ENCODE data around the gene DYNC2I2. TPM values are rescaled to one million over a fixed set of nuclear protein-coding genes. Genes with fewer than 3 reads are reported as not detected.
A peak's percentile ranks its signal among the peaks of the same experiment; 100 is the strongest.

The DYNC2I2 gene
- total and polyA plus RNA-seq, 10 of the 15 experiments (the other 5 are each of a cell fraction or from before 2014, with no cell fraction given), result 0.89 to 118 (median 47.9) TPM

DNA sequence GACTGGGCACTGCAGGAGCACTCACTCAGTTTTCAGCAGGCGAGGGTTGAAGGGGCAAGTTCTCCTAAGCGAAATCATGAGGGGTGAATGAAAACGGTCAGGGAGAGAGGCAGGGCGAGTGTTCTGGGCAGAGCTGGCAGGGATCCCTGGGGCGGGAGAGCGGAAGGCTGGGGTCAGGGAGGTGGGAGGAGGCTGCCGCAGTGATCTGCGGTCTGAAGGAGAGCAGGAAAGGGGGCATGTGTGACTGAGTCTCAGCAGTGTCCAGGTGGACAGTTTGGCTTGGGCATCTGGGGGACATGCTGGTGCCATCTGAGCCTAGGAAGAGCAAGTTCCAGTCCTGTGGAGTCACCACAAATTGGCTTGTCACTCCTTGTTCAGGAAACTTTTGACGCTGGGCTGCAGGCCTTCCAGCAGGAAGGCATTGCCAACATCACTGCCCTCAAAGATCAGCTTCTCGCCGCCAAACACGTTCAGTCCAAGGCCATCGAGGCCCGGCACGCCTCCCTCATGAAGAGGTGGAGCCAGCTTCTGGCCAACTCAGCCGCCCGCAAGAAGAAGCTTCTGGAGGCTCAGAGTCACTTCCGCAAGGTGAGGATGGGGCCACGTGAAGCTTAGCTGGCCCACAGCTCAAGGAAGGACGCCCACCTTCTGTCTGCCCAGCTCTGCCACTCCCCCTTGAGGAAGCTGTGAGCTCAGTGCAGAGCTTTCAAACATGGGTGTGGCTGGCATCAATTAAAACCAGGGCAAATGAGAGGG is 31.1 kb downstream of the DYNC2I2 start:
- Histone ChIP-seq H3K9ac (ENCODE audit: control insufficient read depth, insufficient read depth, low read length) (no peak overlapping the region), H2AFZ (ENCODE audit: control insufficient read depth, low read depth, low read length) (no peak overlapping the region), H3K27ac (ENCODE audit: control insufficient read depth, insufficient read depth) (no peak overlapping the region), H3K27me3 (replicated peaks in 1 of 2; ENCODE audit: control insufficient read depth in 2 of 2, insufficient read depth in 2 of 2, low read length in 1 of 2) (no peaks in the 10 kb centered on the region), H3K9me3 (replicated peaks; ENCODE audit: control insufficient read depth, insufficient read depth, low read length) (no peaks in the 10 kb centered on the region), H3K4me2 (ENCODE audit: control insufficient read depth, insufficient read depth) (no peak overlapping the region), H3K79me2 (ENCODE audit: control insufficient read depth, insufficient read depth, low read length) (no peaks in the 10 kb centered on the region), H3K4me3 (no peak overlapping the region), H3K36me3 (ENCODE audit: control insufficient read depth in 2 of 2, insufficient read depth in 2 of 2, low read length in 1 of 2) (peaks cover 10 to 31% of the 10 kb centered on the region in 2 experiments; a peak in 3 of 4 replicates), H3K4me1 (ENCODE audit: control insufficient read depth, insufficient read depth, low read length) (no peaks in the 10 kb centered on the region), H4K20me1 (ENCODE audit: control insufficient read depth, insufficient read depth) (no peaks in the 10 kb centered on the region; the same call in 1 of the 2 replicates)
- WGBS (ENCODE audit: insufficient coverage, insufficient replicate concordance, low lambda C conversion rate, missing lambda C conversion rate), result 90% methylated on average over 17 of the region's 20 CpGs
- DNase-seq (ENCODE audit: low read depth, low spot score) (no peak), FAIRE-seq (no peak), ATAC-seq (no peak)
- intact Hi-C loops (cut with micrococcal nuclease; ENCODE audit: unreplicated experiment) (no loop called here), in situ Hi-C loops (cut with MboI) (no loop called here)
- POLR2A ChIA-PET, result no interaction called here
- TF ChIP-seq ETV6 (conservative IDR thresholded peaks at IDR 0.05 in 1 of 2, IDR thresholded peaks at IDR 0.05 in 1 of 2; ENCODE audit: borderline replicate concordance in 1 of 2, low read depth in 1 of 2), result no peak
- TF ChIP-seq, protein P1, sequence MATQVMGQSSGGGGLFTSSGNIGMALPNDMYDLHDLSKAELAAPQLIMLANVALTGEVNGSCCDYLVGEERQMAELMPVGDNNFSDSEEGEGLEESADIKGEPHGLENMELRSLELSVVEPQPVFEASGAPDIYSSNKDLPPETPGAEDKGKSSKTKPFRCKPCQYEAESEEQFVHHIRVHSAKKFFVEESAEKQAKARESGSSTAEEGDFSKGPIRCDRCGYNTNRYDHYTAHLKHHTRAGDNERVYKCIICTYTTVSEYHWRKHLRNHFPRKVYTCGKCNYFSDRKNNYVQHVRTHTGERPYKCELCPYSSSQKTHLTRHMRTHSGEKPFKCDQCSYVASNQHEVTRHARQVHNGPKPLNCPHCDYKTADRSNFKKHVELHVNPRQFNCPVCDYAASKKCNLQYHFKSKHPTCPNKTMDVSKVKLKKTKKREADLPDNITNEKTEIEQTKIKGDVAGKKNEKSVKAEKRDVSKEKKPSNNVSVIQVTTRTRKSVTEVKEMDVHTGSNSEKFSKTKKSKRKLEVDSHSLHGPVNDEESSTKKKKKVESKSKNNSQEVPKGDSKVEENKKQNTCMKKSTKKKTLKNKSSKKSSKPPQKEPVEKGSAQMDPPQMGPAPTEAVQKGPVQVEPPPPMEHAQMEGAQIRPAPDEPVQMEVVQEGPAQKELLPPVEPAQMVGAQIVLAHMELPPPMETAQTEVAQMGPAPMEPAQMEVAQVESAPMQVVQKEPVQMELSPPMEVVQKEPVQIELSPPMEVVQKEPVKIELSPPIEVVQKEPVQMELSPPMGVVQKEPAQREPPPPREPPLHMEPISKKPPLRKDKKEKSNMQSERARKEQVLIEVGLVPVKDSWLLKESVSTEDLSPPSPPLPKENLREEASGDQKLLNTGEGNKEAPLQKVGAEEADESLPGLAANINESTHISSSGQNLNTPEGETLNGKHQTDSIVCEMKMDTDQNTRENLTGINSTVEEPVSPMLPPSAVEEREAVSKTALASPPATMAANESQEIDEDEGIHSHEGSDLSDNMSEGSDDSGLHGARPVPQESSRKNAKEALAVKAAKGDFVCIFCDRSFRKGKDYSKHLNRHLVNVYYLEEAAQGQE (IDR thresholded peaks at IDR 0.05; ENCODE audit: low read depth, low read length), result no peak
- TF ChIP-seq ZNF217 (IDR thresholded peaks at IDR 0.05), result no peak
- TF ChIP-seq STAT1 (conservative IDR thresholded peaks at IDR 0.05), result no peak
- no peak for TF ChIP-seq TCF7 (IDR thresholded peaks at IDR 0.05; ENCODE audit: borderline replicate concordance)
- TF ChIP-seq, protein P2, sequence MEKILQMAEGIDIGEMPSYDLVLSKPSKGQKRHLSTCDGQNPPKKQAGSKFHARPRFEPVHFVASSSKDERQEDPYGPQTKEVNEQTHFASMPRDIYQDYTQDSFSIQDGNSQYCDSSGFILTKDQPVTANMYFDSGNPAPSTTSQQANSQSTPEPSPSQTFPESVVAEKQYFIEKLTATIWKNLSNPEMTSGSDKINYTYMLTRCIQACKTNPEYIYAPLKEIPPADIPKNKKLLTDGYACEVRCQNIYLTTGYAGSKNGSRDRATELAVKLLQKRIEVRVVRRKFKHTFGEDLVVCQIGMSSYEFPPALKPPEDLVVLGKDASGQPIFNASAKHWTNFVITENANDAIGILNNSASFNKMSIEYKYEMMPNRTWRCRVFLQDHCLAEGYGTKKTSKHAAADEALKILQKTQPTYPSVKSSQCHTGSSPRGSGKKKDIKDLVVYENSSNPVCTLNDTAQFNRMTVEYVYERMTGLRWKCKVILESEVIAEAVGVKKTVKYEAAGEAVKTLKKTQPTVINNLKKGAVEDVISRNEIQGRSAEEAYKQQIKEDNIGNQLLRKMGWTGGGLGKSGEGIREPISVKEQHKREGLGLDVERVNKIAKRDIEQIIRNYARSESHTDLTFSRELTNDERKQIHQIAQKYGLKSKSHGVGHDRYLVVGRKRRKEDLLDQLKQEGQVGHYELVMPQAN (conservative IDR thresholded peaks at IDR 0.05), result no peak
- TF ChIP-seq, protein P3, sequence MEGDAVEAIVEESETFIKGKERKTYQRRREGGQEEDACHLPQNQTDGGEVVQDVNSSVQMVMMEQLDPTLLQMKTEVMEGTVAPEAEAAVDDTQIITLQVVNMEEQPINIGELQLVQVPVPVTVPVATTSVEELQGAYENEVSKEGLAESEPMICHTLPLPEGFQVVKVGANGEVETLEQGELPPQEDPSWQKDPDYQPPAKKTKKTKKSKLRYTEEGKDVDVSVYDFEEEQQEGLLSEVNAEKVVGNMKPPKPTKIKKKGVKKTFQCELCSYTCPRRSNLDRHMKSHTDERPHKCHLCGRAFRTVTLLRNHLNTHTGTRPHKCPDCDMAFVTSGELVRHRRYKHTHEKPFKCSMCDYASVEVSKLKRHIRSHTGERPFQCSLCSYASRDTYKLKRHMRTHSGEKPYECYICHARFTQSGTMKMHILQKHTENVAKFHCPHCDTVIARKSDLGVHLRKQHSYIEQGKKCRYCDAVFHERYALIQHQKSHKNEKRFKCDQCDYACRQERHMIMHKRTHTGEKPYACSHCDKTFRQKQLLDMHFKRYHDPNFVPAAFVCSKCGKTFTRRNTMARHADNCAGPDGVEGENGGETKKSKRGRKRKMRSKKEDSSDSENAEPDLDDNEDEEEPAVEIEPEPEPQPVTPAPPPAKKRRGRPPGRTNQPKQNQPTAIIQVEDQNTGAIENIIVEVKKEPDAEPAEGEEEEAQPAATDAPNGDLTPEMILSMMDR (IDR thresholded peaks at IDR 0.05 in 2 of 3, conservative IDR thresholded peaks at IDR 0.05 in 1 of 3; ENCODE audit: control insufficient read depth in 2 of 3, extremely low read depth in 1 of 3, insufficient read depth in 1 of 3, low read depth in 3 of 3, low read length in 3 of 3), result no peak; a peak in 1 of 6 replicates
- no peak for TF ChIP-seq SUZ12 (IDR thresholded peaks at IDR 0.05; ENCODE audit: unreplicated experiment)
- CTCF ChIA-PET, result interaction anchor here (0.7 to 1.1 kb wide), 2 partner anchors 187 to 263 kb away, joined by 3 read pairs; no protein-coding TSS in a partner anchor
- SMC1A ChIA-PET (ENCODE audit: uncharacterized antibody, unreplicated experiment), result no interaction called here
- BruUV-seq (replicated peaks), result TSS peak; percentile 32
- RAD21 ChIA-PET (ENCODE audit: unreplicated experiment), result interaction anchor here (0.8 kb wide), 1 partner anchor 143 kb away, joined by 4 read pairs; no protein-coding TSS in a partner anchor

Measured in GM12878 (cell line).